Ovary (tissue), 9 donors: Measurements from ENCODE around the gene DIS3L2. TPM values are rescaled to one million over a fixed set of nuclear protein-coding genes. Genes with fewer than 3 reads are reported as not detected.

Source experiments
- DNase-seq, 5 donors: peaks; one replicate each; pipeline ENCODE4 v3.0.0-alpha.2; 2019 to 2020
- H3K27ac ChIP-seq, 2 donors: fragments of 200-600 bp; one replicate each; pipeline versions ENCODE4 v1.5.1 to v1.8.0; 2019 to 2022
- H3K27me3 ChIP-seq: fragments of 200-600 bp; one replicate; pipeline ENCODE4 v1.8.0; 2022
- H3K36me3 ChIP-seq: fragments of 200-600 bp; sonication (generic); one replicate; pipeline ENCODE4 v1.5.1; 2019
- H3K4me1 ChIP-seq: one replicate; pipeline ENCODE4 v1.8.1; 2013; ENCODE audit warnings: mild to moderate bottlenecking, moderate library complexity; ENCODE audit not compliant: insufficient read depth
- H3K4me3 ChIP-seq: fragments of 200-600 bp; sonication (generic); one replicate; pipeline ENCODE4 v1.5.1; 2017
- H3K9me3 ChIP-seq, 2 donors: fragments of 200-600 bp in 1 of 2; sonication (generic) in 1 of 2; one replicate each; pipeline versions ENCODE4 v1.5.1 to v1.8.1; 2013 to 2019; ENCODE audit warnings: mild to moderate bottlenecking in 1 of 2, moderate library complexity in 1 of 2
- CTCF ChIP-seq, 3 donors: fragments of 450-650 bp in 2 of 3; fragments of 200-600 bp in 1 of 3; IDR thresholded peaks; one replicate each; pipeline versions ENCODE4 v1.5.1 to v1.8.0; 2016 to 2022; ENCODE audit warnings: antibody characterized with exemption in 3 of 3, mild to moderate bottlenecking in 1 of 3
- EP300 ChIP-seq: sonication (generic); formaldehyde crosslinking; IDR thresholded peaks from one replicate; pipeline ENCODE4 v1.6.1; 2017; ENCODE audit warnings: antibody characterized with exemption
- POLR2A ChIP-seq: fragments of 450-650 bp; IDR thresholded peaks from one replicate; pipeline ENCODE4 v1.6.1; 2017; ENCODE audit warnings: antibody characterized with exemption, mild to moderate bottlenecking, moderate library complexity
- WGBS, 3 donors: extraction: QIAGEN DNeasy Blood & Tissue Kit in 1 of 3; methylation state at CpG; one replicate each; pipeline versions ENCODE4 v1.1.5 to v1.1.7; 2013 to 2017; 5-methylcytosine and 5-hydroxymethylcytosine counted together
- intact Hi-C, 4 donors: fragments of 100-400 bp; cut with DNase I; formaldehyde crosslinking; loops; one replicate each; pipeline versions ENCODE4 v1.11.0 to v1.15.1; 2022 to 2023
- polyA plus RNA-seq, 2 donors: library from polyadenylated mRNA; stranded (reverse); fragments of 200-250 nt in 1 of 2; fragments of 350-450 nt in 1 of 2; fragmentation: Illumina TruSeq in 1 of 2; extraction: RNeasy Lipid Tissue Mini Kit (QIAGEN cat#74804) in 1 of 2; gene quantifications; one replicate each; pipeline ENCODE4 v1.2.3, GENCODE V29; 2013 to 2014
- total RNA-seq, 7 donors: library from RNA; depleted of rRNA in 2 of 7; stranded (reverse); fragments of >200 nt in 2 of 7; fragmentation: NEBNext Ultra II Directional in 3 of 7; extraction: Animal tissue kit (Norgen Biotek cat#: 25700) in 3 of 7; gene quantifications; one replicate each; pipeline versions ENCODE4 v1.1.0 to v1.2.4, GENCODE V29; 2016 to 2023
- donor health status: DM: no; HTN: no; CAD: no; lungs with moderate emphysema.
- donor health status: DM: no; HTN: no; CAD: no.
- donor health status: Bipolar disorder and iron deficiency.
- donor health status: DM: yes; HTN: yes; CAD: no.
- donor health status: DM: no; HTN: no; CAD: no.
- donor health status: DM: yes; HTN: yes; CAD: no.

DIS3L2 gene
- total and polyA plus RNA-seq, 9 donors, result 18.2 to 52.0 (median 32.8) TPM

DNA sequence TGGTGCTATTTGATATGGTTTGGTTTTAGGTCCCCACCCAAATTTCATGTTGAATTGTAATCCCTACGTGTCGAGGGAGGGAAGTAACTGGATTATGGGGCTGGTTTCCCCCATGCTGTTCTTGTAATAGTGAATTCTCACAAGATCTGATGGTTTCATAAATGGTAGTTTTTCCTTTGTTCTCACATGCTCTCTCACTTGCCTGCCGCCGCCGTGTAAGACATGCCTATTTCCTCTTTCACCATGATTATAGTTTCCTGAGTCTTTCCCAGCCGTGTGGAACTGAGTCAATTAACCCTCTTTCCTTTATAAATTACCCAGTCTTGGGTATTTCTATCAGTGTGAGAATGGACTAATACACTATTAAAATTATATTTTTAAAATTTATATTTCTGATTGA, 7.3 kb downstream of the DIS3L2 start:
- Histone ChIP-seq H3K4me1 (peaks cover 2% of the 10 kb centered on the region), H3K9me3 (no peaks in the 10 kb centered on the region), H3K27me3 (no peaks in the 10 kb centered on the region), H3K4me3 (no peak overlapping the region), H3K27ac (no peak overlapping the region), H3K36me3 (no peaks in the 10 kb centered on the region)
- intact Hi-C loops, result no loop called here
- TF ChIP-seq POLR2A, result no peak
- 94 to 98% (median 98%) methylated on average over 6 of the region's 6 CpGs for WGBS, 3 donors
- no peak for DNase-seq

DNA sequence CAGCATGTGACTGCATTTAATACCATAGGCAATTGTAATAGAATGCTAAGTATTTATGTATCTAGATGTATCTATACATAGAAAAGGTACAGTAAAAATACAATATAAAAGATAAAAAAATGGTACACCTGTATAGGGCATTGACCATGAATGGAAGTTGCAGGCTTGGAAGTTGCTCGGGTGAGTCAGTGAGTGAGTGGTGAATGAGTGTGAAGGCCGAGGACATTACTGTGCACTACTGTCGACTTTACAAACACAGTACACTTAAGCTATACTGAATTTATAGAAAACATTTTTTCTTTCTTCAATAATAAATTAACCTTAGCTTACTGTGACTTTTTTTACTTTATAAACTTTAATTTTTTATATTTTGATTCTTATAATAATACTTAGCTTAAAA, 8.9 kb downstream of the DIS3L2 start:
- WGBS, 3 donors, result 92 to 96% (median 93%) methylated on average over 3 of the region's 3 CpGs
- H3K27me3 ChIP-seq, result no peaks in the 10 kb centered on the region
- no peak for TF ChIP-seq POLR2A
- DNase-seq, result no peak
- H3K36me3 ChIP-seq, result no peaks in the 10 kb centered on the region
- no peak overlapping the region for H3K4me3 ChIP-seq
- H3K4me1 ChIP-seq, result peaks cover 2% of the 10 kb centered on the region
- intact Hi-C loops, result no loop called here
- no peak overlapping the region for H3K27ac ChIP-seq
- no peaks in the 10 kb centered on the region for H3K9me3 ChIP-seq

- no peak for DNase-seq
- H3K9me3 ChIP-seq, result no peaks in the 10 kb centered on the region
- WGBS, 3 donors, result 81 to 95% (median 85%) methylated on average over 2 of the region's 2 CpGs
- intact Hi-C loops, result no loop called here
- H3K4me1 ChIP-seq, result peaks cover 1% of the 10 kb centered on the region
- H3K27ac ChIP-seq, result no peak overlapping the region
- no peak overlapping the region for H3K4me3 ChIP-seq
- no peaks in the 10 kb centered on the region for H3K27me3 ChIP-seq
- no peaks in the 10 kb centered on the region for H3K36me3 ChIP-seq
- TF ChIP-seq EP300 (no peak), CTCF (IDR thresholded peaks at IDR 0.05) (no peak), POLR2A (no peak)
These were observed 13.5 kb downstream of the DIS3L2 start for GRCh38 chr2:231975001-231975400.

DNA sequence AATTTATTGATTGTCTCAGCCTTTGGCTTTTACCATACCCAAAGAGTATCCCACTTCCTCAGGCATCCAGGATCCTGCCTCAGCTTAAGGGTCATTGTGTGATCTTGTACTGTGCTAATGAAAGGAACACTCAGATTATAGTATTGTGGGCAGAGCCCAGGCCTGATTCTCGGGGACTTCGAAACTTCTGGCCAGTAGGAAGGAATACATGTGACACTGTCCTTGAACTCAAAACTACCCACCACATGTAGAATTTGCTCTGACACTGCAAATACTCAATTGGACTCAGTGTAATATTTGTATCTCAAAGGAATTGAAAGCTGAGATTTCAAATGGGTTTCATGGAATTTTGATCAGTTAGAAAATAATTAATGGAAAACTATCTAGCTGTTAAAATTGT, 15.9 kb downstream of the DIS3L2 start:
- Histone ChIP-seq H3K36me3 (no peaks in the 10 kb centered on the region), H3K27ac (no peak overlapping the region), H3K4me1 (peaks cover 1% of the 10 kb centered on the region), H3K27me3 (no peaks in the 10 kb centered on the region), H3K9me3 (no peaks in the 10 kb centered on the region), H3K4me3 (no peak overlapping the region)
- intact Hi-C loops, result no loop called here
- 12 to 29% (median 20%) methylated on average over 2 of the region's 2 CpGs for WGBS, 3 donors
- DNase-seq, result no peak
- no peak for TF ChIP-seq CTCF (IDR thresholded peaks at IDR 0.05)
- no peak for TF ChIP-seq POLR2A
- no peak for TF ChIP-seq EP300

GRCh38 chr2:231984992-231985391, 23.5 kb downstream of the DIS3L2 start:
- intact Hi-C loops, result no loop called here
- no peak overlapping the region for H3K4me3 ChIP-seq
- H3K36me3 ChIP-seq, result no peaks in the 10 kb centered on the region
- H3K4me1 ChIP-seq, result peaks cover 6% of the 10 kb centered on the region
- H3K9me3 ChIP-seq, result no peaks in the 10 kb centered on the region
- 0 to 96% (median 48%) methylated on average over 1 of the region's 1 CpG for WGBS, 3 donors
- DNase-seq, result no peak
- no peak for TF ChIP-seq CTCF (IDR thresholded peaks at IDR 0.05)
- no peak for TF ChIP-seq POLR2A
- no peak for TF ChIP-seq EP300
- H3K27ac ChIP-seq, result no peak overlapping the region
- H3K27me3 ChIP-seq, result no peaks in the 10 kb centered on the region

- H3K9me3 ChIP-seq, result no peaks in the 10 kb centered on the region
- peaks cover 6% of the 10 kb centered on the region for H3K4me1 ChIP-seq
- no peaks in the 10 kb centered on the region for H3K27me3 ChIP-seq
- H3K27ac ChIP-seq, result no peak overlapping the region
- no peak for DNase-seq
- H3K4me3 ChIP-seq, result no peak overlapping the region
- no peak for TF ChIP-seq POLR2A
- TF ChIP-seq EP300, result no peak
- no peak for TF ChIP-seq CTCF (IDR thresholded peaks at IDR 0.05)
- H3K36me3 ChIP-seq, result no peaks in the 10 kb centered on the region
- intact Hi-C loops, result no loop called here
- 87 to 90% (median 87%) methylated on average over 8 of the region's 8 CpGs for WGBS, 3 donors
These were observed 24.3 kb downstream of the DIS3L2 start for GRCh38 chr2:231985823-231986261.
